ENCODE measurements around the gene SRPK1. TPM values are rescaled to one million over a fixed set of nuclear protein-coding genes. Genes with fewer than 3 reads are reported as not detected.
A peak's percentile ranks its signal among the peaks of the same experiment; 100 is the strongest.

Gene SRPK1
- polyA plus RNA-seq (2013), result 36.0 TPM

DNA sequence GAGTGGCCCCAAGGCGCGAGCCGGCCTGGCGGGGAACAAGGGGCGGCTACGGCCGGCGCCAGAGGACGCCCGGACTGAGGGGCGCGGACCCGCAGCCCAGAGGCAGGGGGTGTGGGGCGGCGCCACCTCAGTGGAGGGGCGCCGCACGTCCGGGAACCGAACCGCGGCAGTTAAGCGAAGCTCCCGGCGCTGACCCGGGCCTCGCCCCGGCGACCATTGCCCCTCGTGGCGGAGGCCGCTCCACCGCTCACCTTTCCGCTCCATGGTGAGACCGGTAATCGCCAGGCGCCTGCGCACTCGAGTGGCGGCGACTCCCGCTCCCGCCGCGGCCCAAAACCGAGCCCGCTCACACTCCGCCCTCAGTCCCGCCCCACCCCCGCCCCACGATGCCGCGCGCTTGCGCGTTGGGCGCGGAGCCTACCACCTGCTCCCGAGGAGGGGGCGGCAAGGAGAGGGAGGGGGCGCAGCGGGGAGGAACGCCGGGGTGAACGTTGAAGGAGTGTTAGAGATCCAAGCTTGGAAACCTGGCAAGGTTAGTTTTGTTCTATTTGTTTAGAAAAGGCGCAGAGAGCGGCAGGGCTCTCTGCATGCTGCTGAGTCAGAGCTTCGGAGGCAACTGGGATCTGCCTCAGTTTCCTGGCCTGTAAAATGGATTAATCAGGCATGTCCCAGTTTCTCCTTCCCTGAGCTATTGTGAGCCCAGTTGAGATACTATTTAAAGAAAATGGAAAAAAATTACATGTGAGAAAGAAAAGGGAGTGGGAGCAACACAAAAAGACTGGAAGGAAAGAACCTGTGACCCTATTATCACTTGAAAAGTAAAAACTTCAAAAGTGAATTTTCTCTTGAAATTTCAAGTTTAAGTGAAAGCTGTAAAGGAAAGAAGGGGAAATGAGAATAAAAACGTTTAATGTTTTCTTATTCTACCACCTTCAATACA is at the start of gene SRPK1:
Gene SRPK1 (minus strand): TSS at position 306 of the 940 bp plus-strand sequence. CDS start 42 bp downstream, at position 264.
- H3K27ac ChIP-seq (ENCODE audit: insufficient read depth in 1 of 2, low read depth in 1 of 2, low read length in 2 of 2, poor library complexity in 1 of 2, severe bottlenecking in 2 of 2), result peak within 1 kb of the TSS; percentile 10 to 83
- H3K4me1 ChIP-seq (ENCODE audit: control extremely low read depth in 1 of 4, control insufficient read depth in 4 of 4, insufficient read depth in 4 of 4, low read length in 3 of 4), result peaks cover 14 to 38% (median 27%) of the 10 kb centered on the region in 4 experiments
- peak within 1 kb of the TSS; percentile 72 to 94 (median 82) for H3K4me3 ChIP-seq (ENCODE audit: control insufficient read depth in 1 of 7, extremely low read depth in 1 of 7, insufficient read depth in 4 of 7, low read depth in 2 of 7, low read length in 6 of 7)
- no peaks in the 10 kb centered on the region for H3K9me3 ChIP-seq (ENCODE audit: control extremely low read depth in 1 of 5, control insufficient read depth in 4 of 5, insufficient read depth in 2 of 5, low read depth in 1 of 5, low read length in 4 of 5)
- WGBS (ENCODE audit: insufficient coverage), result under 1% methylated on average over 48 of the region's 69 CpGs
- ChIA-PET CTCF (no interaction called here), POLR2A (no interaction called here)
- H3K36me3 ChIP-seq (ENCODE audit: control insufficient read depth in 4 of 4, insufficient read depth in 4 of 4, low read length in 3 of 4), result peaks cover 2 to 6% (median 5%) of the 10 kb centered on the region in 4 experiments
- H3K27me3 ChIP-seq (replicated peaks in 2 of 5; ENCODE audit: control insufficient read depth in 4 of 5, insufficient read depth in 5 of 5, low read length in 4 of 5), result no peaks in the 10 kb centered on the region
- peak; percentile 83 to 90 (median 88) for DNase-seq

GRCh38 chr6:35970181-35970580 is 49.3 kb upstream of the SRPK1 start:
- Histone ChIP-seq H3K4me3 (ENCODE audit: control insufficient read depth in 1 of 7, extremely low read depth in 1 of 7, insufficient read depth in 4 of 7, low read depth in 2 of 7, low read length in 6 of 7) (no peak overlapping the region), H3K4me1 (ENCODE audit: control extremely low read depth in 1 of 4, control insufficient read depth in 4 of 4, insufficient read depth in 4 of 4, low read length in 3 of 4) (no peaks in the 10 kb centered on the region), H3K27me3 (replicated peaks in 2 of 5; ENCODE audit: control insufficient read depth in 4 of 5, insufficient read depth in 5 of 5, low read length in 4 of 5) (no peaks in the 10 kb centered on the region), H3K27ac (ENCODE audit: insufficient read depth in 1 of 2, low read depth in 1 of 2, low read length in 2 of 2, poor library complexity in 1 of 2, severe bottlenecking in 2 of 2) (no peak overlapping the region), H3K36me3 (ENCODE audit: control insufficient read depth in 4 of 4, insufficient read depth in 4 of 4, low read length in 3 of 4) (no peaks in the 10 kb centered on the region), H3K9me3 (ENCODE audit: control extremely low read depth in 1 of 5, control insufficient read depth in 4 of 5, insufficient read depth in 2 of 5, low read depth in 1 of 5, low read length in 4 of 5) (no peaks in the 10 kb centered on the region)
- WGBS (ENCODE audit: insufficient coverage), result 100% methylated on average over 2 of the region's 4 CpGs
- ChIA-PET POLR2A (no interaction called here), CTCF (no interaction called here)
- no peak for DNase-seq

GRCh38 chr6:35969646-35970045 is 48.7 kb upstream of the SRPK1 start:
- ChIA-PET CTCF (interaction anchor here (1.1 kb wide), 1 partner anchor 9 kb away, joined by 3 read pairs; no protein-coding TSS in a partner anchor), POLR2A (interaction anchor here (0.6 kb wide), 1 partner anchor 133 kb away, joined by 3 read pairs; no protein-coding TSS in a partner anchor)
- H3K9me3 ChIP-seq (ENCODE audit: control extremely low read depth in 1 of 5, control insufficient read depth in 4 of 5, insufficient read depth in 2 of 5, low read depth in 1 of 5, low read length in 4 of 5), result no peaks in the 10 kb centered on the region
- no peak overlapping the region for H3K27ac ChIP-seq (ENCODE audit: insufficient read depth in 1 of 2, low read depth in 1 of 2, low read length in 2 of 2, poor library complexity in 1 of 2, severe bottlenecking in 2 of 2)
- no peaks in the 10 kb centered on the region for H3K27me3 ChIP-seq (replicated peaks in 2 of 5; ENCODE audit: control insufficient read depth in 4 of 5, insufficient read depth in 5 of 5, low read length in 4 of 5)
- H3K36me3 ChIP-seq (ENCODE audit: control insufficient read depth in 4 of 4, insufficient read depth in 4 of 4, low read length in 3 of 4), result no peaks in the 10 kb centered on the region
- H3K4me3 ChIP-seq (ENCODE audit: control insufficient read depth in 1 of 7, extremely low read depth in 1 of 7, insufficient read depth in 4 of 7, low read depth in 2 of 7, low read length in 6 of 7), result no peak overlapping the region
- no peak for DNase-seq
- H3K4me1 ChIP-seq (ENCODE audit: control extremely low read depth in 1 of 4, control insufficient read depth in 4 of 4, insufficient read depth in 4 of 4, low read length in 3 of 4), result no peaks in the 10 kb centered on the region

DNA sequence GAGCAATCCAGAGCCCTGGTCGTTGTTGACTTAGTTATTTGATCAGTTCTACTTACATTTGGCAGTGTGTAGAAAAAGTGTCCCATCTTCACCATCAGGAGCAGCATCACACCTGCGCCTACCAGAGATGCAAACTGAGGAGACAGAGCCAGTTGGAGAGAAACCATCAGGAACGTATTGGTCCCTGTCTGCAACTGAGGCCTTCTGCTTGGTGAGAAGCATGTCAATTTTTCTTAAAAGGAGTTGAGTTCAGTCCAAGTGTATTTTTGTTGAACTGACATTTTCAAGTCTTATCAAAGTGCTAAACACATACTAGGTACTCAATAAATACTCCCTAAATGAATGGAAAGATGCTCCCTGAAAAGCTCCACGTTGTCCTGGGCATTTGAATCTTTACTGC is 47.9 kb upstream of the SRPK1 start:
- no peaks in the 10 kb centered on the region for H3K36me3 ChIP-seq (ENCODE audit: control insufficient read depth in 4 of 4, insufficient read depth in 4 of 4, low read length in 3 of 4)
- no peaks in the 10 kb centered on the region for H3K9me3 ChIP-seq (ENCODE audit: control extremely low read depth in 1 of 5, control insufficient read depth in 4 of 5, insufficient read depth in 2 of 5, low read depth in 1 of 5, low read length in 4 of 5)
- WGBS (ENCODE audit: insufficient coverage), result 95% methylated on average over 3 of the region's 4 CpGs
- H3K27ac ChIP-seq (ENCODE audit: insufficient read depth in 1 of 2, low read depth in 1 of 2, low read length in 2 of 2, poor library complexity in 1 of 2, severe bottlenecking in 2 of 2), result no peak overlapping the region
- H3K4me3 ChIP-seq (ENCODE audit: control insufficient read depth in 1 of 7, extremely low read depth in 1 of 7, insufficient read depth in 4 of 7, low read depth in 2 of 7, low read length in 6 of 7), result no peak overlapping the region
- ChIA-PET CTCF (interaction anchor here (1.1 kb wide), 1 partner anchor 9 kb away, joined by 3 read pairs; no protein-coding TSS in a partner anchor), POLR2A (no interaction called here)
- H3K4me1 ChIP-seq (ENCODE audit: control extremely low read depth in 1 of 4, control insufficient read depth in 4 of 4, insufficient read depth in 4 of 4, low read length in 3 of 4), result no peaks in the 10 kb centered on the region
- H3K27me3 ChIP-seq (replicated peaks in 2 of 5; ENCODE audit: control insufficient read depth in 4 of 5, insufficient read depth in 5 of 5, low read length in 4 of 5), result no peaks in the 10 kb centered on the region
- DNase-seq, result no peak

- Histone ChIP-seq H3K4me3 (ENCODE audit: control insufficient read depth in 1 of 7, extremely low read depth in 1 of 7, insufficient read depth in 4 of 7, low read depth in 2 of 7, low read length in 6 of 7) (no peak overlapping the region), H3K9me3 (ENCODE audit: control extremely low read depth in 1 of 5, control insufficient read depth in 4 of 5, insufficient read depth in 2 of 5, low read depth in 1 of 5, low read length in 4 of 5) (no peaks in the 10 kb centered on the region), H3K27me3 (replicated peaks in 2 of 5; ENCODE audit: control insufficient read depth in 4 of 5, insufficient read depth in 5 of 5, low read length in 4 of 5) (no peaks in the 10 kb centered on the region), H3K36me3 (ENCODE audit: control insufficient read depth in 4 of 4, insufficient read depth in 4 of 4, low read length in 3 of 4) (no peaks in the 10 kb centered on the region), H3K27ac (ENCODE audit: insufficient read depth in 1 of 2, low read depth in 1 of 2, low read length in 2 of 2, poor library complexity in 1 of 2, severe bottlenecking in 2 of 2) (no peak overlapping the region), H3K4me1 (ENCODE audit: control extremely low read depth in 1 of 4, control insufficient read depth in 4 of 4, insufficient read depth in 4 of 4, low read length in 3 of 4) (no peaks in the 10 kb centered on the region)
- WGBS (ENCODE audit: insufficient coverage), result 100% methylated on average over 2 of the region's 4 CpGs
- ChIA-PET CTCF (no interaction called here), POLR2A (no interaction called here)
- no peak for DNase-seq
Observed at GRCh38 chr6:35967076-35967774, 46.3 kb upstream of the SRPK1 start.

DNA sequence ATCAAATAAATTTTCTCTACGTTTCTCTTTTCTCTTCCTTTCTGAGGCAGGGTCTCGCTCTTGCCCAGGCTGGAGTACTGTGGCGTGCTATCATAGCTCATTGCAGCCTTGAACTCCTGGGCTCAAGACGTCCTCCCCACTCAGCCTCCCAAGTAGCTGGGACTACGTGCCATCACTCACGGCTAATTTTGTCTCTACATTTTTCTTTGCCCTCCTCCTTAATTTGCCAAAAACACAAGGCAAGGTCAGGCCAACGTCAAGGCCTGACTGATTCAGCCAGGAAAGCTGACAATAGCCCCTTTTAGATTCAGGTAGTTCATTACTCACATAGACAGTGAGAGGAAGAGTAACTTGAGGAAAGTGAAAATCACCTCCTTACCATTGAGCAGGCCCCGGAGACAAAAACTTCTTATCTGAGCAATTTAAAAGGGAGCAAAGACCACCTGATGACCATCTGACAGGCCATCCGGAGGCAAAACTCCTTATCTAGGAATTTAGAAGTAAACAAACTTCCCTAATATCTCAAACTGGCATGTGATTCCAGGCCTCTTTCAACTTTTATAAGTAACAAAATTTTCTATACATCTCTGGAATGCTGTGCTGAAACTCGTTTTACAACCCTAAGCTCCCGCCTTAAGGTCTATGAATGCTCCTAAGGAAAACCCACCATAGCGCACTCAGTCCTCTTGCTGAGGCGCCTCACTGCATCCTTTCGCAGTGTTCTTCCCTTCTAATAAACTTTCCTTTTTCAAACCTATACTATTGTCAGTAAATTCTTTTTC is 42.1 kb upstream of the SRPK1 start:
- H3K9me3 ChIP-seq (ENCODE audit: control extremely low read depth in 1 of 5, control insufficient read depth in 4 of 5, insufficient read depth in 2 of 5, low read depth in 1 of 5, low read length in 4 of 5), result no peaks in the 10 kb centered on the region
- CTCF ChIA-PET, result no interaction called here

More for the DNA sequence above, 42.1 kb upstream of the SRPK1 start:
- H3K27me3 ChIP-seq (replicated peaks in 2 of 5; ENCODE audit: control insufficient read depth in 4 of 5, insufficient read depth in 5 of 5, low read length in 4 of 5), result no peaks in the 10 kb centered on the region
- H3K27ac ChIP-seq (ENCODE audit: insufficient read depth in 1 of 2, low read depth in 1 of 2, low read length in 2 of 2, poor library complexity in 1 of 2, severe bottlenecking in 2 of 2), result no peak overlapping the region
- POLR2A ChIA-PET, result no interaction called here
- DNase-seq, result no peak
- H3K4me1 ChIP-seq (ENCODE audit: control extremely low read depth in 1 of 4, control insufficient read depth in 4 of 4, insufficient read depth in 4 of 4, low read length in 3 of 4), result no peaks in the 10 kb centered on the region
- no peaks in the 10 kb centered on the region for H3K36me3 ChIP-seq (ENCODE audit: control insufficient read depth in 4 of 4, insufficient read depth in 4 of 4, low read length in 3 of 4)
- H3K4me3 ChIP-seq (ENCODE audit: control insufficient read depth in 1 of 7, extremely low read depth in 1 of 7, insufficient read depth in 4 of 7, low read depth in 2 of 7, low read length in 6 of 7), result no peak overlapping the region
- 95% methylated on average over 12 of the region's 14 CpGs for WGBS (ENCODE audit: insufficient coverage)
